ELF-1 (cell line): ENCODE data around the gene CDCA4.

Experiments used
- DNase-seq: peaks from one replicate; pipeline ENCODE4 v3.0.0-alpha.2; 2016; ENCODE audit warnings: low read depth, low spot score

The CDCA4 gene

GRCh38 chr14:104989236-104989950, 31.5 kb downstream of the CDCA4 start:
- DNase-seq: no peak

DNA sequence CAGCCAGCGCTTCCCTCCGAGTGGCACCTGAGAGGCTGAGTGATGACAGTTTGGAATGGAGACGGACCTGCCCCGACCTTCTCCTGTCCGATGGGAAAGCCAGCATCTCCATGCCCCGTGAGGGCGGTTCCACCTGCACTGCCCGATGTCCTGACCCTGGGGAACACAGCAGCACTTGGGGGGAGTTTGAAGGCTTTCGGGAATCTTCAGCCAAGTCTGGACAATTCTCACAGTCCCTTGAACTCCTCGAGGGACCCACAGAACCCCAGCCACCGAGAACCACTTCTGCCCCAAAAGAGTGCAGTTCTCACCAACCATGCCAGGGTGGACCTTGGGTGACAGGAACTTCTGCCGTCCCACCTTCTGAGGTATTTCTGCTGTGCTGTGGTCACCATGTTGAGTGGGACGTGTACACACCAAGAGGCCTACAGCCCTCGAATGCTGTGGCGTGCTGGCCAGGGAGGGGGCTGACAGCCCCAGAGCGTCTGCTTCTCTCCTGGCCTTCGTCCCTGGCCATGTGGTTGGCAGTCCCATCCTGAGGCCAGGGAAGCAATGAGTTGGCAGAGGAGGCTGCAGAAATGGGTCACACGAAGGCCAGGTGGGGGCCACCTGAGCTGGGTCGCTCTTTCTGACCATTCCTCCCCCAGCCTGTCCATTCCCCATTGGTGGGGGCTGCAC, 34.3 kb downstream of the CDCA4 start:
- no peak for DNase-seq

- DNase-seq: peak; percentile 88
Measured at GRCh38 chr14:104985675-104986486, 35.0 kb downstream of the CDCA4 start, which contains the start of gene CLBA1. Gene CLBA1, plus strand, starts transcription at chr14:104985788. Its CDS starts 644 bp downstream, at chr14:104986432.

- DNase-seq: no peak
Measured at GRCh38 chr14:104984056-104984894, 36.6 kb downstream of the CDCA4 start.

GRCh38 chr14:104983231-104983721, 37.6 kb downstream of the CDCA4 start:
- DNase-seq: no peak

DNA sequence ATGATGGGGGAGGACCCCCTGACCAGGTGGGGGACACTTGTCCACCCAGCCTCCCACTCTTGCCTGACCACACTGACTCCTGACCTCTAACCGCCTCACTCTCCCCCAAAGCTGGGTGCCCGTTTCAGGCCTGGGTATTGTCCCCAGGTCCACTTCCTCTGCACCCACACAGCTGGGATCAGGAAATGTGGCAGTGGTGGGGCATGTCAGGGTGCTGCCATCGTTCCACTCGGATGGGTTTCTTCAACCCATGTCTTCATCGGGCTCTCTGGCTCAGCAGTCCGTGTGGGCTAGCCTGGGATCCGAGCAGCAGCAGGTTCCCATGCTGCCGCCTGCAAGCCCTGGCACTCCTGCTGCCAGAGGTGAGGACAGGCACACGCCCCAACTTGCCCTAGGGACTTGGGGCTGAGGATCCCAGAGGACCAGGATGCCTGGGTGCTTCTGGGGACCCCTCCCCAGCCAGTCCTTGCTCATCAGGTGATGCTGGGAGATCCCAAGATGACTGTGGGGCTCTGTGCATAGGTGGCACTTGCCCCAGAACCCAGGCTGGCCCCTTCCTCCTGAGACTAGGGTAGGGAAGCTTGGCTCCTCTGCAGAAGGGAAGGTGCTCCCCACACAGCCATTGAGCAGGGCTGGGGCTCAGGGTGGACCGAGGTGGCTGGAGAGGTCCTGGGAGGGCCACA, 38.2 kb downstream of the CDCA4 start:
- no peak for DNase-seq

GRCh38 chr14:104981699-104982541, 39.0 kb downstream of the CDCA4 start:
- DNase-seq: no peak

DNA sequence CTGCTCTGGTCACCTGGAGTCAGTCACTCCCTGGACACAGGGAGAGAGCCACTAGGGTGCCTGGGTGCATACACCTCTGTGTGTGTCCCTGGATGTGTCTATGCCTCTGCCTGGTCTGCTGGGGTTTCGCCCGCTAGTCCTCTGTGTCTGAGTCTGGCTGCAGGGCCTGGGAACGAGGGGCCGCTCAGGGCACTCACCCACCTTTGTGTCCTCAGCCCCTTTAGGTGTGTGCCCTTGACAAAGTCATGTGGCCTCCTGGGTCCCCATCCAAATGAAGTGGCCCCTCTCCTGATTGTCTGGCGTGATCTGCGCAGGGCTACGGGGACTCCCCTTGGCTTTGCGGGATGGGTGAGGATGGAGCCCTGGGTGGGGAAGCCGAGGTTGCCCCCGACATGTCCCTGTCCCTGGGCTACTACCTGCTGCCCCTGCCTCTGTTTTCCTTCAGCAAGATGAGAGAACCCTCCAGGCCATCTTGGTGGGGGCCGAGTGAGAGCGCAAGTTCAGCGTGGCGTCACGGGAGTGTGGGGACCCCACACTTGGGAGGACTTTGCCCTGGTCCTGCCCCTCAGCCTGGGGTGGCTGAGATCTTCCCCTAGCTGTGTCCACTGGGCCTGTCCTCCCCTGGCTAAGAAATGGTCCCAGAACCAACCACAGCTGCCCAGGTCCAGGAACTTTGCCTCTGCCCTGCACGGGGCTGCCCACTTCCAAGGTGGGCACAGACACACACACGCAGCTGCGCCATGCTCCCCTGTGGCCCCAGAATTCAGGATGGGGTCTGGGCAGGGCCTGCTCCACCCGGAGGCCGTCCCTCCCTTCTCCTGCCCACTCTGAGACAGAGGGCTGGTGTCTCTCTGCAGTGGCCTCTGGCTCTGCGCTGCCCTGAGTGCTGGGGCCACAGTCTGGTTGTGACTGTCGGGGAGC, 40.0 kb downstream of the CDCA4 start:
- DNase-seq: no peak

GRCh38 chr14:104979758-104980610, 40.9 kb downstream of the CDCA4 start:
- no peak for DNase-seq

GRCh38 chr14:104978746-104979691, 41.9 kb downstream of the CDCA4 start:
- DNase-seq: no peak

- DNase-seq: peak; percentile 79
Measured at GRCh38 chr14:104977681-104978653, 42.9 kb downstream of the CDCA4 start, which contains the start of gene AHNAK2. Gene AHNAK2, minus strand, starts transcription at chr14:104978374. Its CDS starts 137 bp downstream, at chr14:104978237.

GRCh38 chr14:104977008-104977680, 43.7 kb downstream of the CDCA4 start:
- DNase-seq: no peak

GRCh38 chr14:104976198-104977007, 44.5 kb downstream of the CDCA4 start:
- DNase-seq: peak; percentile 91
